Right renal pelvis (tissue), 4 donors: ENCODE results near the gene FSHR. TPM values are rescaled to one million over a fixed set of nuclear protein-coding genes. Genes with fewer than 3 reads are reported as not detected.

Experiments
- DNase-seq, 4 donors: peaks; one replicate each; pipeline ENCODE4 v3.0.0-alpha.2; 2013; ENCODE audit warnings: low read depth in 4 of 4, low spot score in 3 of 4, missing footprints in 1 of 4
- polyA plus RNA-seq, 4 donors: library from polyadenylated mRNA; unstranded; fragments of 120-200 nt; gene quantifications; one replicate each; pipeline ENCODE4 v1.2.1, GENCODE V29; 2013; ENCODE audit not compliant: insufficient read length in 4 of 4

Gene FSHR
- polyA plus RNA-seq, 4 donors = not detected

DNA sequence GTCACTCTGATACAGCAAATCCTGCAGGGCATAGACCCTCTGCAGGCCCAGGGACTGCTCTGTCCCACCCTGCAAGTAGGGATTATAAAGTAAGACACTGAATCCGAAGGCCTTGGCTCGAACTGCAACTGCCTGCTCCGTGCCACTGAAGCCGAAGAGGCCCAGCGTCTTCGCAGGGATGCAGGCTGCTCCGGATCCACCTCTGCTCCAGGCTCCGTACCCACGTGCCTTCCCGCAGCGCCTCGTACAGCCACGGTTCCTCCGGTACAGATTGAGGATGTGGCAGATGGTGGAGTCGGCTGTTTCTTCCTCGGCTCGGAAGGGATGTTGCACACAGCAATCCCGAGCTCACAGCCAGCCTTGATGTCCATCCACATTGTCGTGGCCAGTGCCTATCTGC lies 238.4 kb downstream of the FSHR start:
- no peak for DNase-seq

DNA sequence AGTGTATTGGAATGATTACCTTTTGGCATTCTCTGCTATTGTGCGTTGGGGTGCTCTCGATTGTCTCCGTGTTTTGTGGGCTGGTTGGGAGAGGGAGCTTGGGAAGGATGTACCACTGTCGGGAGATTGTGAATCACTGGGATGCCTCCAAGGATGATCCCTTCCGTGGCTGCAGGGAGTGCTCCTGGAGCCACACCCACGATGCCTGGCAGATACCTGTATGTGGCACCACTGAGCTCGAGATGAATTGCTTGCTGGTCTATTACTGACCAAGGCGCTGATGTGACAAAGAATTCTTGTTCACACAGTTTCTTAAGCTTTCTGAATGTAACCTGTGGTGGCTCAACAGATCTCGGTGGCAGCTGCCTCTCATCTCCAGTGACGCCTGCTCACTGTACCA lies 239.1 kb downstream of the FSHR start:
- DNase-seq = no peak

- no peak for DNase-seq
Observed at GRCh38 chr2:48914477-48915089, 239.7 kb downstream of the FSHR start.
